Breast epithelium (tissue), 3 donors: Measurements from ENCODE around the gene TMEM218.

Experiments
- POLR2A ChIP-seq: fragments of 450-650 bp; IDR thresholded peaks from one replicate; pipeline ENCODE4 v1.6.1; 2016; ENCODE audit warnings: antibody characterized with exemption, mild to moderate bottlenecking, moderate library complexity
- POLR2AphosphoS5 ChIP-seq, 3 donors: sonication (generic); formaldehyde crosslinking; IDR thresholded peaks; one replicate each; pipeline ENCODE4 v1.6.1; 2017; ENCODE audit warnings: antibody characterized with exemption in 3 of 3
- TF ChIP-seq, protein P1 (sequence below), 3 donors: fragments of 450-650 bp; IDR thresholded peaks; one replicate each; pipeline ENCODE4 v1.5.1; 2016 to 2017; ENCODE audit warnings: antibody characterized with exemption in 3 of 3, mild to moderate bottlenecking in 3 of 3, moderate library complexity in 3 of 3

DNA sequence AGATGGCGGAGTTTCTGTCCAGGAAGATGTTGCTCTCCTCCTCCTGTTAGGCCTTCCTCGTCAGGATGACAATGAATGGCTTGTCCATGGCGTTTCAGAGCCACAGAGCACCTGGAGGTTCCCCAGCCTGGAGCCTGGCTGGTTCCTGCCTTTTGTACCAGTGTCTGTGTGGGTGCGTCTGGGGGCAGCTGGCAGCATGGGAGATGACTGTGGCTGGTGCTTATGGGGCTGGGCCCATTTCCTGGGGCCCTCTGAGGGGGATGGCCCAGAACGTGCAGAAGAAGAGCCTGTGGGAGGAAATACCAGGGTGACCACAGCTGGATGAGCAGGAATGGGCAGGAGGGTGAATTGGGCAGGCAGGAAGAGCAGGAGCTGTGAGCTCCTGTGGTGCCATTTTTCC is 41.6 kb downstream of the TMEM218 start:
- TF ChIP-seq POLR2AphosphoS5 (IDR thresholded peaks at IDR 0.05), result no peak
- TF ChIP-seq, protein P1, sequence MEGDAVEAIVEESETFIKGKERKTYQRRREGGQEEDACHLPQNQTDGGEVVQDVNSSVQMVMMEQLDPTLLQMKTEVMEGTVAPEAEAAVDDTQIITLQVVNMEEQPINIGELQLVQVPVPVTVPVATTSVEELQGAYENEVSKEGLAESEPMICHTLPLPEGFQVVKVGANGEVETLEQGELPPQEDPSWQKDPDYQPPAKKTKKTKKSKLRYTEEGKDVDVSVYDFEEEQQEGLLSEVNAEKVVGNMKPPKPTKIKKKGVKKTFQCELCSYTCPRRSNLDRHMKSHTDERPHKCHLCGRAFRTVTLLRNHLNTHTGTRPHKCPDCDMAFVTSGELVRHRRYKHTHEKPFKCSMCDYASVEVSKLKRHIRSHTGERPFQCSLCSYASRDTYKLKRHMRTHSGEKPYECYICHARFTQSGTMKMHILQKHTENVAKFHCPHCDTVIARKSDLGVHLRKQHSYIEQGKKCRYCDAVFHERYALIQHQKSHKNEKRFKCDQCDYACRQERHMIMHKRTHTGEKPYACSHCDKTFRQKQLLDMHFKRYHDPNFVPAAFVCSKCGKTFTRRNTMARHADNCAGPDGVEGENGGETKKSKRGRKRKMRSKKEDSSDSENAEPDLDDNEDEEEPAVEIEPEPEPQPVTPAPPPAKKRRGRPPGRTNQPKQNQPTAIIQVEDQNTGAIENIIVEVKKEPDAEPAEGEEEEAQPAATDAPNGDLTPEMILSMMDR (IDR thresholded peaks at IDR 0.05), result no peak
- TF ChIP-seq POLR2A, result no peak
